ENCODE data around the gene KIF18A. TPM values are rescaled to one million over a fixed set of nuclear protein-coding genes. Genes with fewer than 3 reads are reported as not detected.

The KIF18A gene
- total RNA-seq, 1 experiment from 2014 or later, result 29.9 TPM

DNA sequence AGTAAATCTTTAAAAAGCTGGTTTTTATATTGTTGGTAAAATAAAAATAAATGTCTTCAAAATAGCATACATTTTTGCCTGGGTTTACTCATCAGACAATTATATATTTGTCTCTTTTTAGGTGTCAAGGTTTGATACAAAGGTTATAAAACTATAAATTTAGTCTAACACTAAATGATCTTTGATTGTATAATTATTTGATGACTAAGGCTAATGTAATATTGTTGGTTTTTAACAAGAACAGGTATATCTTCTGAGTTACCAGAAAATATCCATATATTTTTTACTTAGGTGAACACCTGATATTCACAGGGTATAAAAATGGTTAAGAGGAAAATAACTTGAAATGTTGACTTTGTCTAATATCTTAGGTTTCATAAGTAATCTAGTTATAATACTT, 104.3 kb downstream of the KIF18A start:
- DNase-seq, result no peak
- Mint-ChIP-seq H3K36me3 (ENCODE audit: insufficient read depth, unreplicated experiment) (no peaks in the 10 kb centered on the region), H3K4me3 (ENCODE audit: low read depth, unreplicated experiment) (no peak overlapping the region), H3K27ac (ENCODE audit: unreplicated experiment) (no peak overlapping the region), H3K9me3 (ENCODE audit: low read depth, unreplicated experiment) (peaks cover 12% of the 10 kb centered on the region), H3K4me1 (ENCODE audit: low read depth, unreplicated experiment) (no peaks in the 10 kb centered on the region), H3K27me3 (ENCODE audit: unreplicated experiment) (no peaks in the 10 kb centered on the region)
- no TSS peak for BruUV-seq (replicated peaks)
- CTCF ChIA-PET, result no interaction called here
- intact Hi-C loops (cut with micrococcal nuclease; ENCODE audit: unreplicated experiment), result no loop called here
- TF ChIP-seq, protein P1, sequence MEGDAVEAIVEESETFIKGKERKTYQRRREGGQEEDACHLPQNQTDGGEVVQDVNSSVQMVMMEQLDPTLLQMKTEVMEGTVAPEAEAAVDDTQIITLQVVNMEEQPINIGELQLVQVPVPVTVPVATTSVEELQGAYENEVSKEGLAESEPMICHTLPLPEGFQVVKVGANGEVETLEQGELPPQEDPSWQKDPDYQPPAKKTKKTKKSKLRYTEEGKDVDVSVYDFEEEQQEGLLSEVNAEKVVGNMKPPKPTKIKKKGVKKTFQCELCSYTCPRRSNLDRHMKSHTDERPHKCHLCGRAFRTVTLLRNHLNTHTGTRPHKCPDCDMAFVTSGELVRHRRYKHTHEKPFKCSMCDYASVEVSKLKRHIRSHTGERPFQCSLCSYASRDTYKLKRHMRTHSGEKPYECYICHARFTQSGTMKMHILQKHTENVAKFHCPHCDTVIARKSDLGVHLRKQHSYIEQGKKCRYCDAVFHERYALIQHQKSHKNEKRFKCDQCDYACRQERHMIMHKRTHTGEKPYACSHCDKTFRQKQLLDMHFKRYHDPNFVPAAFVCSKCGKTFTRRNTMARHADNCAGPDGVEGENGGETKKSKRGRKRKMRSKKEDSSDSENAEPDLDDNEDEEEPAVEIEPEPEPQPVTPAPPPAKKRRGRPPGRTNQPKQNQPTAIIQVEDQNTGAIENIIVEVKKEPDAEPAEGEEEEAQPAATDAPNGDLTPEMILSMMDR (IDR thresholded peaks at IDR 0.05; ENCODE audit: unreplicated experiment), result no peak

DNA sequence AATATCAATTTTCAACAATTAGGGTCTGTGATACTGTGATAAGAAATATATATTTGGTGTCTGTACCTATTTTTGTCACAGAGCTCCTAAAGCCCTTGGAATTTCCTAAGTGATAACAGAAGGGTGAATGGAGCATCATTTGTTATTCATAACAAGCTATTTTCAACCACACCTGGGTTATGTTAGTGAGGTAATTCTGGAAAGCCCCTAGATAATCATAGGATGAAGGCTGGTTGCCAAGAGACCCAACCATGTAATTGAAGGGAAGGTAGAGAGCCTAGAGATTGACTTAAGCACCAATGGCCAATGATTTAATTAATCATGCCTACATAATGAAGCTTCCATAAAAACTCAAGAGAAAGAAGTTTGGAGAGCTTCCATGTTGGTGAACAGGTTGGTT, 109.4 kb downstream of the KIF18A start:
- peaks cover 12% of the 10 kb centered on the region for H3K9me3 Mint-ChIP-seq (ENCODE audit: low read depth, unreplicated experiment)

DNA sequence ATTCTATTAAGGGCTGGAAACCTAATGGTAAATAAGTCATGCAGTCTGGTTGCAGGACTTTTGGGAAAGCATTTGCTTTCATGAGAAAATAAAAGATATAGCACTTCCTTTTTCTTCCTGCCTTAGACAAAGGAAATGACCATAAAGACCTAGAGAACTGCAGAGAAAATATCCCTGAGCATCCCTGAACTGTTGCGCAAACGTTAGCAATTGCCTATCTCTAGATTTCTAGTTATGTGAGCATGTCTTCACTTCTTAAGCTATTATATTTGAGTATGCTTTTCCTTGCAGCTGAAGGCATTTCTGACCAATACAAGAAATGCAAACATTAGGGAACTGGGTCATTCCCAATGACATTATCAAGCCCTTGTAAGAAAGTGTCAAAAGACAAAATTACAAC, 110.6 kb downstream of the KIF18A start:
- Mint-ChIP-seq H3K4me3 (ENCODE audit: low read depth, unreplicated experiment) (no peak overlapping the region), H3K27ac (ENCODE audit: unreplicated experiment) (no peak overlapping the region), H3K27me3 (ENCODE audit: unreplicated experiment) (no peaks in the 10 kb centered on the region), H3K4me1 (ENCODE audit: low read depth, unreplicated experiment) (no peaks in the 10 kb centered on the region), H3K9me3 (ENCODE audit: low read depth, unreplicated experiment) (peaks cover 5% of the 10 kb centered on the region), H3K36me3 (ENCODE audit: insufficient read depth, unreplicated experiment) (no peaks in the 10 kb centered on the region)
- TF ChIP-seq, protein P1 (IDR thresholded peaks at IDR 0.05; ENCODE audit: unreplicated experiment), result no peak
- DNase-seq, result no peak
- no TSS peak for BruUV-seq (replicated peaks)
- intact Hi-C loops (cut with micrococcal nuclease; ENCODE audit: unreplicated experiment), result no loop called here
- CTCF ChIA-PET, result no interaction called here

More for the DNA sequence above, 109.4 kb downstream of the KIF18A start:
- no peak for DNase-seq
- intact Hi-C loops (cut with micrococcal nuclease; ENCODE audit: unreplicated experiment), result no loop called here
- no peaks in the 10 kb centered on the region for H3K4me1 Mint-ChIP-seq (ENCODE audit: low read depth, unreplicated experiment)
- no TSS peak for BruUV-seq (replicated peaks)
- no peaks in the 10 kb centered on the region for H3K36me3 Mint-ChIP-seq (ENCODE audit: insufficient read depth, unreplicated experiment)
- no peaks in the 10 kb centered on the region for H3K27me3 Mint-ChIP-seq (ENCODE audit: unreplicated experiment)
- CTCF ChIA-PET, result no interaction called here
- TF ChIP-seq, protein P1 (IDR thresholded peaks at IDR 0.05; ENCODE audit: unreplicated experiment), result no peak
- H3K4me3 Mint-ChIP-seq (ENCODE audit: low read depth, unreplicated experiment), result no peak overlapping the region
- H3K27ac Mint-ChIP-seq (ENCODE audit: unreplicated experiment), result no peak overlapping the region

DNA sequence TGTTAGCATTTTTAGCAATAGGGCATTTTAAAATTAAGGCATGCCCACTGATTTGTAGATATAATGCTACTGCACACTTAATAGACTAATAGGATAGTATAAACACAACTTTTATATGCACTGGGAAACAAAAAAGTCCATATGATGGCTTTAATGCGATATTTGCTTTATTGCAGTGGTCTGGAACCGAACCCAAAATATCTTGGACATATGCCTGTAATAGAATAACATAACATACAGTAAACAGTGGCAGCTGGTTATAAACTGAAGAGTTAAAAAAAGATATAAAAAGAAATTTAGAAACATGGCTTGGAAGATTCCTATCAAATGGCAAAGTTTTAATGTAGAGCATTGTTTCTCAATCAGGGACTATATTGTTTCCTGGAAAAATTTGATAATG, 111.9 kb downstream of the KIF18A start:
- TF ChIP-seq, protein P1 (IDR thresholded peaks at IDR 0.05; ENCODE audit: unreplicated experiment), result no peak
- CTCF ChIA-PET, result no interaction called here
- Mint-ChIP-seq H3K9me3 (ENCODE audit: low read depth, unreplicated experiment) (peaks cover 2% of the 10 kb centered on the region), H3K36me3 (ENCODE audit: insufficient read depth, unreplicated experiment) (no peaks in the 10 kb centered on the region), H3K4me1 (ENCODE audit: low read depth, unreplicated experiment) (no peaks in the 10 kb centered on the region), H3K27ac (ENCODE audit: unreplicated experiment) (no peak overlapping the region), H3K4me3 (ENCODE audit: low read depth, unreplicated experiment) (no peak overlapping the region), H3K27me3 (ENCODE audit: unreplicated experiment) (no peaks in the 10 kb centered on the region)
- no peak for DNase-seq
- BruUV-seq (replicated peaks), result no TSS peak
- intact Hi-C loops (cut with micrococcal nuclease; ENCODE audit: unreplicated experiment), result no loop called here
